ENCODE results near the gene HCST.
A peak's percentile ranks its signal among the peaks of the same experiment; 100 is the strongest.

Gene HCST

DNA sequence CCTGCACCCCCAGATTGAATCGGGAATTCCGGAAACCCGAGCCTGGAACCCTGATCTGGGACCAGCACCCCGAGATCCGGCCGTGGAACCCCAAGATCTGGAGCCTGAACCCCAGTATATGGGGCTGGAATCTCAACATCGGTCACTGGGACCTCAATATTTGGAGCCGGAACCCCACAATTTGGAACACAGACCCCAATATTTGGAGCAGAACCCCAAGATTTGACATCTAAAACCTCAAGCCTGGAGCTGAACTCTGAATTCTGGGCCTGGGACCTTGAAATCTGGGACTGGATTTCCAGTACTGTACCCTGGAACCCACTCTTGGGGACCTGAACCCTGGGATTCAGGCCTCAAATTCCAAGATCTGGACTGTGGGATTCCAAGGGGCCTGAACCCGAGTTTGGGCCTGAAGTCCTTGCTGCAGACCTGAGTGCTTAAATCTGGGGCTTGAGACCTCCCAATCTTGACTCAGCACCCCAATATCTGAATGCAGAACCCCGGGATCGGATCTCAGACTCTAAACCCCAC is 34.5 kb downstream of the HCST start:
- TF ChIP-seq, protein P1, sequence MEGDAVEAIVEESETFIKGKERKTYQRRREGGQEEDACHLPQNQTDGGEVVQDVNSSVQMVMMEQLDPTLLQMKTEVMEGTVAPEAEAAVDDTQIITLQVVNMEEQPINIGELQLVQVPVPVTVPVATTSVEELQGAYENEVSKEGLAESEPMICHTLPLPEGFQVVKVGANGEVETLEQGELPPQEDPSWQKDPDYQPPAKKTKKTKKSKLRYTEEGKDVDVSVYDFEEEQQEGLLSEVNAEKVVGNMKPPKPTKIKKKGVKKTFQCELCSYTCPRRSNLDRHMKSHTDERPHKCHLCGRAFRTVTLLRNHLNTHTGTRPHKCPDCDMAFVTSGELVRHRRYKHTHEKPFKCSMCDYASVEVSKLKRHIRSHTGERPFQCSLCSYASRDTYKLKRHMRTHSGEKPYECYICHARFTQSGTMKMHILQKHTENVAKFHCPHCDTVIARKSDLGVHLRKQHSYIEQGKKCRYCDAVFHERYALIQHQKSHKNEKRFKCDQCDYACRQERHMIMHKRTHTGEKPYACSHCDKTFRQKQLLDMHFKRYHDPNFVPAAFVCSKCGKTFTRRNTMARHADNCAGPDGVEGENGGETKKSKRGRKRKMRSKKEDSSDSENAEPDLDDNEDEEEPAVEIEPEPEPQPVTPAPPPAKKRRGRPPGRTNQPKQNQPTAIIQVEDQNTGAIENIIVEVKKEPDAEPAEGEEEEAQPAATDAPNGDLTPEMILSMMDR (IDR thresholded peaks at IDR 0.05; ENCODE audit: control insufficient read depth, extremely low read depth, insufficient read depth) = no peak
- H3K4me3 ChIP-seq (ENCODE audit: low read depth, low read length) = peak overlapping the region; percentile 69
- no peak for DNase-seq (ENCODE audit: low read depth)

DNA sequence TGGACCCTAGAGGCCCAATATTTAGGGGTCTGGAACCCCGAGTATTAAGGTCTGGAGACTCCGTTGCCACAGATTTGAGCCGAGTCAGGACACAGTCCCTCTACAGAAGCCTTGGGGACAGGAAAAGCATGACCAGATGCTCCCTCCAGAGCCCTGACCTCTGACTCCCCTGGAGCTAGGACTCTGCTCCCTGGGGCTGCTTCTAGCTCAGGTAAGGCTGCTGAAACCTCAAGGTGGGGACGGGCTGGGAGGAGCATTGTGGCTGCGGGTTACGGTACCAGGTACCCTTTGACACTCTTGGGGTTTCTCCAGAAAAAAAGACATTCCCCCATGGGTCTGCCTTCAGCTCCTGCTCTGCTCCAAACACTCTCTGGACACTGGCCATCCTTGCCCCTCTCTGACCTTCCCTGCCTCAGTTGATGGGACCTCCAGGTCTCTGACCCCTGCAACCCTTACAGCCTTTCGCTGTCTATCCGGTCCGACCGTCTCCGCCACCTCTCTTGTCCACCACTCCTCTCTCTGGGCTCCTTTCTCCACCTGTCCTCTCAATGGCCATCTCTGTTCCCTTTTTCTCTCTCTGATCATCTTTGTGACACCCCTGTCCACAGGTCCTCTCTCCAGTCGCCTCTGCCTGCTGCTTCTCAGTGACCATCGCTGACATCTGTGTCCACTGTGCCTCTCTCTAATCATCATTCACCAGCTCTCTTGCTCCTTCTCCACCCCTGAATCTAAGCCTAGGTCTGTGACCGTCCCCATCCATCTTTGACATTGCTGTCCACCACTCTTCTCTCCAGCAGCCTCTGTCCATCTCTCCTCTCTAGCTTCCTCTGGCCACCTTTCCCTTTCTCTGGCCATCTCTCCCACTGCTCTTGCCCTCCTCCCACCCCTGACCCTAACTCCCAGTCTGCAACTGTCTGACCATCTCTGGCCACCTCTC is 35.3 kb downstream of the HCST start:
- DNase-seq (ENCODE audit: low read depth) = no peak
- peak overlapping the region; percentile 69 for H3K4me3 ChIP-seq (ENCODE audit: low read depth, low read length)

DNA sequence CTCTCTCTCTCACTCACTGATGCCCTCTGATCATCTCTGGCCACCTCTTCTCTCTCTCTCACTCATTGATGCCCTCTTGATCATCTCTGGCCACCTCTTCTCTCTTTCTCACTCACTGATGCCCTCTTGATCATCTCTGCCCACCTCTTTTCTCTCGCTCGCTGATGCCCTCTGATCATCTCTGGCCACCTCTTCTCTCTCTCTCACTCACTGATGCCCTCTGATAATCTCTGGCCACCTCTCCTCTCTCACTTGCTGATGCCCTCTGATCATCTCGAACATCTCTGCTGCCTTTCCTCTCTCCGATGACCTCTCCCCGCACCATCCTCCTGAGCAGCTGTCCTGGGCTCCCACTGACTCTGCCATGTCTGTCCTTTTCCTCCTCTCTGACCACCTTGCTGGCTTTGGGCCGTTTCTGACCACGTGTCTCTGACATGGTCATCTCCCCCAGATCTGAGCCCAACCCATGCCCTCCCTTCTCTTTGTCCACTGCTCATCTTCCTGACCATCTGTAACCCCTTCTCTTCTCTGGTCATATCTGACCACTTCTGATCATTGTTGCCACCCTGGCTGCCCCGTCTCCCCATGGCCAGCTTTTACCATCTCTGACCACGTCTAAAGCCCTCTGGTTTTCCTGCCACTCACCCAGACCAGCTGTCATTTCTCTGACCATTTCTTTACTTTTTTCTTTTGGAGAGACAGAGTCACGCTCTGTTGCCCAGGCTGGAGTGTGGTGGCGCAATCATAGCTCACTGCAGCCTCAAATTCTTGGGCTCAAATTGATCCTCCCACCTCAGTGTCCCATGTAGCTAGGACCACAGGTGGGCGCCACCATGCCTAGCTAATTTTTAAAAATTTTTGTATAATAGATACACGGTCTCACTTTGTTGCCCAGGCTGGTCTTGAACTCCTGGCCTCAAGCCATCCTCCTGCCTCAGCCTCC is 36.2 kb downstream of the HCST start:
- H3K4me3 ChIP-seq (ENCODE audit: low read depth, low read length) = no peak overlapping the region
- TF ChIP-seq, protein P1 (IDR thresholded peaks at IDR 0.05; ENCODE audit: control insufficient read depth, extremely low read depth, insufficient read depth) = no peak
- no peak for DNase-seq (ENCODE audit: low read depth)

More for the DNA sequence above, 35.3 kb downstream of the HCST start:
- TF ChIP-seq, protein P1 (IDR thresholded peaks at IDR 0.05; ENCODE audit: control insufficient read depth, extremely low read depth, insufficient read depth) = no peak

DNA sequence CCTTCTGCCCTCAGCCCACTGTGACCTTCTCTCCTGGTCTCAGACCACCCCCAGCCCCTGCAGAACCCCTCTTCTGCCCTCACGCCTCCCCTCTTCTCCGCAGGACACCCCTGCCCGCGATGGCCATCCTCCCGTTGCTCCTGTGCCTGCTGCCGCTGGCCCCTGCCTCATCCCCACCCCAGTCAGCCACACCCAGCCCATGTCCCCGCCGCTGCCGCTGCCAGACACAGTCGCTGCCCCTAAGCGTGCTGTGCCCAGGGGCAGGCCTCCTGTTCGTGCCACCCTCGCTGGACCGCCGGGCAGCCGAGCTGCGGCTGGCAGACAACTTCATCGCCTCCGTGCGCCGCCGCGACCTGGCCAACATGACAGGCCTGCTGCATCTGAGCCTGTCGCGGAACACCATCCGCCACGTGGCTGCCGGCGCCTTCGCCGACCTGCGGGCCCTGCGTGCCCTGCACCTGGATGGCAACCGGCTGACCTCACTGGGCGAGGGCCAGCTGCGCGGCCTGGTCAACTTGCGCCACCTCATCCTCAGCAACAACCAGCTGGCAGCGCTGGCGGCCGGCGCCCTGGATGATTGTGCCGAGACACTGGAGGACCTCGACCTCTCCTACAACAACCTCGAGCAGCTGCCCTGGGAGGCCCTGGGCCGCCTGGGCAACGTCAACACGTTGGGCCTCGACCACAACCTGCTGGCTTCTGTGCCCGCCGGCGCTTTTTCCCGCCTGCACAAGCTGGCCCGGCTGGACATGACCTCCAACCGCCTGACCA is 37.2 kb downstream of the HCST start:
- TF ChIP-seq, protein P1 (IDR thresholded peaks at IDR 0.05; ENCODE audit: control insufficient read depth, extremely low read depth, insufficient read depth) = no peak
- no peak overlapping the region for H3K4me3 ChIP-seq (ENCODE audit: low read depth, low read length)
- DNase-seq (ENCODE audit: low read depth) = no peak

DNA sequence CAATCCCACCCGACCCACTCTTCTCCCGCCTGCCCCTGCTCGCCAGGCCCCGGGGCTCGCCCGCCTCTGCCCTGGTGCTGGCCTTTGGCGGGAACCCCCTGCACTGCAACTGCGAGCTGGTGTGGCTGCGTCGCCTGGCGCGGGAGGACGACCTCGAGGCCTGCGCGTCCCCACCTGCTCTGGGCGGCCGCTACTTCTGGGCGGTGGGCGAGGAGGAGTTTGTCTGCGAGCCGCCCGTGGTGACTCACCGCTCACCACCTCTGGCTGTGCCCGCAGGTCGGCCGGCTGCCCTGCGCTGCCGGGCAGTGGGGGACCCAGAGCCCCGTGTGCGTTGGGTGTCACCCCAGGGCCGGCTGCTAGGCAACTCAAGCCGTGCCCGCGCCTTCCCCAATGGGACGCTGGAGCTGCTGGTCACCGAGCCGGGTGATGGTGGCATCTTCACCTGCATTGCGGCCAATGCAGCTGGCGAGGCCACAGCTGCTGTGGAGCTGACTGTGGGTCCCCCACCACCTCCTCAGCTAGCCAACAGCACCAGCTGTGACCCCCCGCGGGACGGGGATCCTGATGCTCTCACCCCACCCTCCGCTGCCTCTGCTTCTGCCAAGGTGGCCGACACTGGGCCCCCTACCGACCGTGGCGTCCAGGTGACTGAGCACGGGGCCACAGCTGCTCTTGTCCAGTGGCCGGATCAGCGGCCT is 37.9 kb downstream of the HCST start:
- TF ChIP-seq, protein P1 (IDR thresholded peaks at IDR 0.05; ENCODE audit: control insufficient read depth, extremely low read depth, insufficient read depth) = no peak
- no peak for DNase-seq (ENCODE audit: low read depth)
- H3K4me3 ChIP-seq (ENCODE audit: low read depth, low read length) = no peak overlapping the region

All from LNCaP clone FGC (cell line).